MM.1S (cell line): ENCODE results near the gene NRXN3.

Source experiments
- DNase-seq: peaks from one replicate; pipeline ENCODE4 v3.0.0-alpha.2; 2015
- H2AFZ ChIP-seq: fragments of 300-600 bp; sonication (generic); 2 replicates; pipeline ENCODE4 v1.6.0; 2016; ENCODE audit warnings: antibody characterized with exemption, low read length
- H3F3A ChIP-seq: fragments of 300-600 bp; sonication (generic); 2 replicates; pipeline ENCODE4 v1.6.1; 2016; ENCODE audit warnings: mild to moderate bottlenecking, antibody characterized with exemption, low read length, moderate library complexity, mixed read lengths; ENCODE audit not compliant: insufficient read depth
- H3K27ac ChIP-seq: fragments of 300-600 bp; sonication (generic); 2 replicates; pipeline ENCODE4 v1.5.1; 2016; ENCODE audit warnings: mild to moderate bottlenecking, low read length
- H3K27me3 ChIP-seq: fragments of 300-600 bp; sonication (generic); replicated peaks from 2 replicates; pipeline ENCODE4 v1.6.0; 2016; ENCODE audit warnings: low read length; ENCODE audit not compliant: insufficient read depth
- H3K36me3 ChIP-seq: fragments of 300-600 bp; sonication (generic); replicated peaks from 2 replicates; pipeline ENCODE4 v1.6.1; 2016; ENCODE audit warnings: mild to moderate bottlenecking, low read length, mixed read lengths; ENCODE audit not compliant: insufficient read depth
- H3K4me1 ChIP-seq: fragments of 300-600 bp; sonication (generic); 2 replicates; pipeline ENCODE4 v1.6.1; 2016; ENCODE audit warnings: low read length, mixed read lengths
- H3K4me2 ChIP-seq: fragments of 300-600 bp; sonication (generic); 2 replicates; pipeline ENCODE4 v1.6.0; 2016; ENCODE audit warnings: low read depth, low read length
- H3K4me3 ChIP-seq: fragments of 300-600 bp; sonication (generic); 2 replicates; pipeline ENCODE4 v1.5.1; 2016; ENCODE audit warnings: low read length, mixed read lengths
- H3K79me2 ChIP-seq: fragments of 300-600 bp; sonication (generic); 2 replicates; pipeline ENCODE4 v1.6.1; 2016; ENCODE audit warnings: mixed run types, low read length, mixed read lengths
- H3K9ac ChIP-seq: fragments of 300-600 bp; sonication (generic); 2 replicates; pipeline ENCODE4 v1.6.1; 2016; ENCODE audit warnings: low read length, mixed read lengths
- H3K9me2 ChIP-seq: fragments of 300-600 bp; sonication (generic); replicated peaks from 2 replicates; pipeline ENCODE4 v1.6.1; 2016; ENCODE audit warnings: mild to moderate bottlenecking, low read length, mixed read lengths; ENCODE audit not compliant: insufficient read depth
- H3K9me3 ChIP-seq: fragments of 300-600 bp; sonication (generic); replicated peaks from 2 replicates; pipeline ENCODE4 v1.6.1; 2016; ENCODE audit warnings: mild to moderate bottlenecking, low read length, mixed read lengths; ENCODE audit not compliant: insufficient read depth
- H4K20me1 ChIP-seq: fragments of 300-600 bp; sonication (generic); 2 replicates; pipeline ENCODE4 v1.6.1; 2016; ENCODE audit warnings: mild to moderate bottlenecking, low read length, moderate library complexity, mixed read lengths; ENCODE audit not compliant: insufficient read depth
- EZH2 ChIP-seq: fragments of 300-600 bp; sonication (generic); optimal IDR thresholded peaks from 2 replicates; pipeline ENCODE3; 2017; ENCODE audit warnings: low read depth, mild to moderate bottlenecking, antibody characterized with exemption, low read length, mixed read lengths
- EZH2phosphoT487 ChIP-seq: fragments of 300-600 bp; sonication (generic); IDR thresholded peaks from 2 replicates; pipeline ENCODE4 v1.6.1; 2018; ENCODE audit warnings: antibody characterized with exemption, low read length
- TF ChIP-seq, protein P1 (sequence below): fragments of 300-600 bp; sonication (generic); IDR thresholded peaks from 2 replicates; pipeline ENCODE4 v1.5.1; 2016; ENCODE audit warnings: antibody characterized with exemption, low read length, mixed read lengths

The NRXN3 gene

DNA sequence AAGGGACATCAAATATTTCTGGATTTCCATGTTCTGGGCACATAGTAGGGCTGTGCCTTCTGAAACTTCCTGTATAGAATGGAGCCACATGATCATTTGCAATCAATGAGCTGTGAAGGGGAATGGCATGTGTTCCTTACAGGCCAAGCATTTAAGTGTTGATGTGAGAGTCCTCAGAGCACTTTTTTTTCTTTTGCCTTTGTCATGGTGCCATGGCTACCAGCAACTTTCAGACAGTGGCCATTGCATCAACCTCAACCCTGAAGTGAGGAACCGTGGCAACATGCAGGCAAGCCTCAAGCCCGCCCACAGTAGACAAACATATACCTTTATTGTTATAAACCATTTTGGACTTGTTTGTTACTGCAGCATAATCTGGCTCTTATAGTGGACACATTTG is 948.1 kb downstream of the NRXN3 start:
- Histone ChIP-seq H3K79me2 (no peaks in the 10 kb centered on the region), H3K9ac (no peak overlapping the region), H3K4me3 (no peak overlapping the region), H2AFZ (no peak overlapping the region), H4K20me1 (no peaks in the 10 kb centered on the region), H3K4me1 (no peaks in the 10 kb centered on the region), H3K9me2 (no peaks in the 10 kb centered on the region), H3K27me3 (no peaks in the 10 kb centered on the region), H3K27ac (no peak overlapping the region), H3K9me3 (no peaks in the 10 kb centered on the region), H3K36me3 (no peaks in the 10 kb centered on the region), H3F3A (no peaks in the 10 kb centered on the region), H3K4me2 (no peak overlapping the region)
- DNase-seq: no peak
- no peak for TF ChIP-seq EZH2phosphoT487
- TF ChIP-seq, protein P1, sequence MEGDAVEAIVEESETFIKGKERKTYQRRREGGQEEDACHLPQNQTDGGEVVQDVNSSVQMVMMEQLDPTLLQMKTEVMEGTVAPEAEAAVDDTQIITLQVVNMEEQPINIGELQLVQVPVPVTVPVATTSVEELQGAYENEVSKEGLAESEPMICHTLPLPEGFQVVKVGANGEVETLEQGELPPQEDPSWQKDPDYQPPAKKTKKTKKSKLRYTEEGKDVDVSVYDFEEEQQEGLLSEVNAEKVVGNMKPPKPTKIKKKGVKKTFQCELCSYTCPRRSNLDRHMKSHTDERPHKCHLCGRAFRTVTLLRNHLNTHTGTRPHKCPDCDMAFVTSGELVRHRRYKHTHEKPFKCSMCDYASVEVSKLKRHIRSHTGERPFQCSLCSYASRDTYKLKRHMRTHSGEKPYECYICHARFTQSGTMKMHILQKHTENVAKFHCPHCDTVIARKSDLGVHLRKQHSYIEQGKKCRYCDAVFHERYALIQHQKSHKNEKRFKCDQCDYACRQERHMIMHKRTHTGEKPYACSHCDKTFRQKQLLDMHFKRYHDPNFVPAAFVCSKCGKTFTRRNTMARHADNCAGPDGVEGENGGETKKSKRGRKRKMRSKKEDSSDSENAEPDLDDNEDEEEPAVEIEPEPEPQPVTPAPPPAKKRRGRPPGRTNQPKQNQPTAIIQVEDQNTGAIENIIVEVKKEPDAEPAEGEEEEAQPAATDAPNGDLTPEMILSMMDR: no peak
- TF ChIP-seq EZH2: no peak

DNA sequence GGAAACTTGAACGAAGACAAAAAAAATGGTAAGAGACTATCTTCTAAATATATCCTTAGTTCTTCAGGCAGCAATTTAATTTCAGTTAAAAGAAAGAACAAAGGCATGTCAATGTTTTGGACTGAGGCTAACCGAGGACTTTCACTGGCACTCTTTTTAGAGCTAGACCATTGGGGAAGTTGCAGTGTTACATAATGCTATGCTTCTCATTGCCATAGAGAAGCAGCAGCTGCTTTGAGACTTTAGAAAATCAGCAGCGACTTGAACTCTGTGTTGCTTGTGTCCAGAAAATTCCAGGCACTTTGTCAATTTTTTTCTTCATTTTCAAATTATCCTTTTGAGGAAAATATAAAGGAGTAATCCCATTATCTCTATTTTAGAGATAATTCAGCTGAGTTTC is 964.2 kb downstream of the NRXN3 start:
- no peaks in the 10 kb centered on the region for H3K9me3 ChIP-seq
- no peak overlapping the region for H3K9ac ChIP-seq
- H3K27me3 ChIP-seq: no peaks in the 10 kb centered on the region
- no peak overlapping the region for H2AFZ ChIP-seq
- no peaks in the 10 kb centered on the region for H3K79me2 ChIP-seq
- no peaks in the 10 kb centered on the region for H3K9me2 ChIP-seq
- H3K4me3 ChIP-seq: no peak overlapping the region
- no peaks in the 10 kb centered on the region for H3K4me1 ChIP-seq
- no peak for TF ChIP-seq EZH2phosphoT487
- TF ChIP-seq, protein P1: no peak
- TF ChIP-seq EZH2: no peak
- no peaks in the 10 kb centered on the region for H3K36me3 ChIP-seq
- no peak overlapping the region for H3K4me2 ChIP-seq
- no peak for DNase-seq
- H3F3A ChIP-seq: no peaks in the 10 kb centered on the region
- no peaks in the 10 kb centered on the region for H4K20me1 ChIP-seq
- H3K27ac ChIP-seq: no peak overlapping the region

DNA sequence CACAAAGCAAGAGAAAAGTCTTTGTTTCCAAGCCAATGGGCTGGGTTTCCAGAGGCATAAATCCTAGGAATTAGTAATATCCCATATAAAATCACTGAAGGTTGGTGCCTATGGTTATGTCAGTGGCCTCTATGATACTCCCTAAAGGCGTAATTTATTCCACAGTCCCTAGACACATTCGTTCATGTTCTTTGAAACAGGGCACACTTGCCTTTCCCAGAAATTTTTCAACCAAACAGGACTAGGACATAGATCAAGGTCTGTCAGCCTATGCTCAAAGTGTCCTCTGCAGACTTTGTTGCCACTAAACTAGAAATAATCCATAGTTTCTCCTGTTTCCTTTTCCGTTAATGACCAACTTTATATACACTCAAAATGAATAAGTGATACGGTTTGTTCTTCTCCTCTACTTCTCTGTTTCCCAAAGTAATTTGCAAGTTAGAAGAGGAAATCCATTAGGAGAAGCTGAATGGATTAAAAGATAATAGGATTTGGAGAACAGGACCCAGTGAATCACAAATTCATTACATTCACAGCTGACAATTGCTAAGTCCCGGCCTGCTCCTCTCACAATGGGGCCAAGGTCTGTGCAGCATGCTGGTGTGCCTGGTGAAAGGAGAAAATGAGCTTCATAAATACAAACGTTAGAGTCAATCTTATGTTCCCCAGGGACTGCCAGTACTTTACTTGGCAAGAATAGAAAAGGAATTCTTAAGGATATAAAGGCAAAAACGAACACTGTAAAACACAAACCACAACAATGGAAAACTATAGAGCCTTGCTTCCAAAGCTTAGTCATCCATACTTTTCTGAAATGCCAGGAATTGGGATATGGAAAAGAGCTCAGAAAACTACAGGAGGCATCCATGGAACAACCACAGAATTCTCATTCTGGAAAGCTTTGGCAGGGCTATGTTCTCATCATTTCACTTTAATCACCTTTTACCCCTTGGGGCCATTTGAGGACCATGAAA is 966.2 kb downstream of the NRXN3 start:
- no peak overlapping the region for H2AFZ ChIP-seq
- H3K4me1 ChIP-seq: no peaks in the 10 kb centered on the region
- H3K9me3 ChIP-seq: no peaks in the 10 kb centered on the region
- no peaks in the 10 kb centered on the region for H3F3A ChIP-seq
- no peaks in the 10 kb centered on the region for H3K36me3 ChIP-seq
- H3K4me2 ChIP-seq: no peak overlapping the region
- no peak overlapping the region for H3K9ac ChIP-seq
- DNase-seq: no peak
- no peaks in the 10 kb centered on the region for H4K20me1 ChIP-seq
- H3K27ac ChIP-seq: no peak overlapping the region
- H3K4me3 ChIP-seq: no peak overlapping the region
- no peaks in the 10 kb centered on the region for H3K79me2 ChIP-seq
- TF ChIP-seq EZH2phosphoT487 (no peak), EZH2 (no peak)
- TF ChIP-seq, protein P1: no peak
- H3K27me3 ChIP-seq: no peaks in the 10 kb centered on the region
- H3K9me2 ChIP-seq: no peaks in the 10 kb centered on the region
